ENCODE measurements around the gene GNB1L.
A peak's percentile ranks its signal among the peaks of the same experiment; 100 is the strongest.

GNB1L gene

DNA sequence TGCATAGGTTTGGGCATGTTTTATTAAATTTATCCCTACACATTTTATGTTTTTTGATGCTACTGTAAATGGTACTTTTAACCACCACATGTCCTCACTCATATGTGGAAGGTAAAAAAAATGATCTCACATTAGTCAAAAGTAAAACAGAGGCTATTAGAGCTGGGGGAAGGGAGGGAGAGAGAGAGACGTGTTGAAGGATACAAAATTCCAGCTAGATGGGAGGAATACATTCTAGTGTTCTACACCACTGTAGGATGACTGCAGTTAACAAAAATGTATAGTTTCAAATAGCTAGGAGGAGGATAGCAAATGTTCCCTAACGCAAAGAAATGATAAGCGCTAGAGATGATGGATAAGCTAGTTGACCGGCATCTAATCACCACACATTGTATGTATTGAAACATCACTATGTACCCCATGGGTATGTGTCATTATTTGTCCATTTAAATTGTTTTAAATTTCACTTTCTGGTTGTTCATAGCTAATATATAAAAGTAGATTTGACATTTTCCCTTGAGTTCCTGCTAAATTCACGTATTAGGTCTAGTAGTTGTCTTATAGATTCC lies 9.9 kb upstream of the GNB1L start:
- no peak for DNase-seq (ENCODE audit: low read depth in 2 of 3, low spot score in 1 of 3)

DNA sequence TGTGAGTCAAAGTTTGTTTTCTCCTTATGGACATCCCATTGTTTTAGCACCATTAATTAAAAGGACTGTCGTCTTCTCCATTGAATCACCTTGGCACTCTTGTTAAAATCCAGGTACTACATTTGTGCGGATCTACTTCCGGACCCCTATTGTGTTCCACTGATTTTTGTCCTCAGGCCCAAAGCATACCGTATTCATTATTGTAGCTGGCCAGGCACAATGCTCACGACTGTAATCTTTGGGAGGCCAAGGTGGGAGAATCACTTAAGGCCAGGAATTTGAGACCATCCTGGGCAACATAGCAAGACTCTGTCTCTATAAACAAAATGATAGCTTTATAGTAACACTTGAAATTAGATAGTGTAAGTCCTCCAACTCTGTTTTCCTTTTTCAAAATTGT lies 8.9 kb upstream of the GNB1L start:
- DNase-seq (ENCODE audit: low read depth in 2 of 3, low spot score in 1 of 3), result no peak

DNA sequence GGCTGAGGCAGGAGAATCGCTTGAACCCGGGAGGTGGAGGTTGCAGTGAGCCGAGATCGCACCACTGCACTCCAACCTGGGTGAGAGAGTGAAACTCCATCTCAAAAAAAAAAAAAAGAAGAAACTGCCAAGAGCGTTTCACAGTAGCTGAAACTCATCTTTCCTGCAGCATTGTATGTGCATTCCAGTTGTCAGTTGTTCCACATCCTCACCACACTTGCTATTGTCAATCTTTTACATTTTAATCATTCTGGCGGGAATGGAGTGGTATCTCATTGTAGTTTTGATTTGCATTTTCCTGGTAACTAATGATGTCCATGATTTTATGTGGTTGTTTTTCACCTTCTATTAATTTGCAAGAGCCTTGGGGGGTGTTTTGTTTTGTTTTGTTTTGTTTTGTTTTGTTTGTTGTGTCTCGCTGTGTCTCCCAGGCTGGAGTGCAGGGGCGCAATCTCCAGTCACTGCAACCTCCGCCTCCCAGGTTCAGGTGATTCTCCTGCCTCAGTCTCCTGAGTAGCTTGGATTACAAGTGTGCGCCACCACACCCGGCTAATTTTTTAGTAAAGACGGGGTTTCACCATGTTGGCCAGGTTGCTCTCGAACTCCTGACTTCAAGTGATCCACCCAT lies 8.1 kb upstream of the GNB1L start:
- no peak for DNase-seq (ENCODE audit: low read depth in 2 of 3, low spot score in 1 of 3)

DNA sequence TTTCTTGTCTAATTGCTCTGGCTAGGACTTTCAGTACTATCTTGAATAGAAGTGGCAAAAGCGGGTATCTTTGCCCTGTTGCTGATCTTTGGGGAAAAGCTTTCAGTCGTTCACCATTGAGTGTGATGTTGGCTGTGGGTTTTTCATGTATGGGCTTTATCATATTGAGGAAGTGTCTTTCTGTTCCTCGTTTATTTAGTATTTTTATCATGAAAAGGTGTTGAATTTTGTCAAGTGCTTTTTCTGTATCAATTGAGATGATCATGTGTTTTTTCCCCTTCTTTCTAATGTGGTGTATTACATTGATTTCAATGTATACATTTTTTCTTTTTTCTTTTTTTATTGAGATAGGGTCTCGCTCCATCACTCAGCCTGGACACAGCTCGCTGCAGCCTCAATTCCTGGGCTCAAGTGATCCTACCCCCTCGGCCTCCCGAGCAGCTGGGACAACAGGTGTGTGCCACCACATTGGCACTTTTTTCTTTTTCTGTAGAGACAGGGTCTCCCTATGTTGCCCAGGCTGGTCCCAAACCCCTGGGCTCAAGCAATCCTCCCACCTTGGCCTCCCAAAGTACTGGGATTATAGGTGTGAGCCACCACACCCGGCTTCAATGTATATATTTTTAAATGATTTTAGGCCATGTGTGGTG lies 5.3 kb upstream of the GNB1L start:
- DNase-seq (ENCODE audit: low read depth in 2 of 3, low spot score in 1 of 3), result no peak

DNA sequence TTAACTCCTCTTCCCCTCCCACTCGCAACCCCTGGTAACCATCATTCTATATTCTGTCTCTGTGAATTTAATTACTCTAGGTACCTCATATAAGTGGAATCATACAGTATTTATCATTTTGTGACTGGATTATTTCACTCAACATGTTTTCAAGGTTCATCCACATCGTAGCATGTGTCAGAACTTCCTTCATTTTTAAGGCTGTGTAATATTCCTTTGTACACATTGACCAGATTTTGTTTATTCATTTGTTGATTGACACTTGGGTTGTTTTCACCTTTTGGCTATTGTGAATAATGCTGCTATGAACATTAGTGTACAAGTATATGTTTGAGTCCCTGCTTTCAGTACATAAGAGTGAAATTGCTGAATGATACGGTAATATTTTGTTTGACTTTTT lies 2.7 kb upstream of the GNB1L start:
- DNase-seq (ENCODE audit: low read depth in 2 of 3, low spot score in 1 of 3), result no peak

DNA sequence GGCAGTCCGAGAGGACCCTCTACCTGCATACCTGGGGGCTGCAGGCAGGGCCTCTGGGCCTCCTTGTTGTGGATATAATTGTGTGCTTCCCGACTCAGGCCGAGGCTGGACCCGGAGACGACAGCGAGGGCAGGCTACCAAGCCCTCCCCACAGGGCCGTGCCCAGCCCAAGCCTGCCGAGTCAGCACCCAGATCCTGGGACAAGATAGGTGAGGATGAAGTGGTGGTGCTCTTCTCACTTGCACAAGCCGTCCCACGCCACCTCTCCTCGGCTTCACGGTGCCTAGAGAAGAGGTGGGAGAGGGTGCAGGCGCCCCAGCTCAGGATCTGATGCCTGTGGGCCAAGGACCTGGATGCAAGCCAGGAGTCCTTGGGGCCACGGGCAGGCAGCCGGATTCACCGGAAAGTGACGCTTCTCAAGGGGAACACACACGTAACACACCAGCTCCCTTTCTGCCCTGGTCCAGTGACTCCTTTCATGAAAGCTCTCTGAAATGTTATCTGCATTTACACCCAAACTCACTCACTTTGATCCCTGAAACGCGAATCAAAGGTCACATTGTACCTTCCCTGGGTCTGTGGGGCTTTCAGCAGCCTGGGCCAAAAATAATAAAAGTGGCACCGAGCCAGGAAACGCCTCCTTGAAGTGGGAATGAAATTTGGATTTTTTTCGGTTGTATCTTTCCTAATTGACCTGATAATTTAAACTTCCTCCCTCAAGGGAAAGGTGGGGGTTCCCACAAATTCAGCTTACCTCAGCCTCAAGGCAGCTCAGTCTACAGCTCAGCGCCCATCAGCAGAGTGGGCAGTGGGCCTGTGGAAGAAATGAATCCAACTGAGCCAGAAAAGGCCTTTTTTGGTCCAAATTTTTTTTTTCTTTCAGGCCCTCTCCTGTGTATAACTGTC lies 1.1 kb upstream of the GNB1L start:
- peak; percentile 62 to 69 (median 65) for DNase-seq (ENCODE audit: low read depth in 2 of 3, low spot score in 1 of 3)

DNA sequence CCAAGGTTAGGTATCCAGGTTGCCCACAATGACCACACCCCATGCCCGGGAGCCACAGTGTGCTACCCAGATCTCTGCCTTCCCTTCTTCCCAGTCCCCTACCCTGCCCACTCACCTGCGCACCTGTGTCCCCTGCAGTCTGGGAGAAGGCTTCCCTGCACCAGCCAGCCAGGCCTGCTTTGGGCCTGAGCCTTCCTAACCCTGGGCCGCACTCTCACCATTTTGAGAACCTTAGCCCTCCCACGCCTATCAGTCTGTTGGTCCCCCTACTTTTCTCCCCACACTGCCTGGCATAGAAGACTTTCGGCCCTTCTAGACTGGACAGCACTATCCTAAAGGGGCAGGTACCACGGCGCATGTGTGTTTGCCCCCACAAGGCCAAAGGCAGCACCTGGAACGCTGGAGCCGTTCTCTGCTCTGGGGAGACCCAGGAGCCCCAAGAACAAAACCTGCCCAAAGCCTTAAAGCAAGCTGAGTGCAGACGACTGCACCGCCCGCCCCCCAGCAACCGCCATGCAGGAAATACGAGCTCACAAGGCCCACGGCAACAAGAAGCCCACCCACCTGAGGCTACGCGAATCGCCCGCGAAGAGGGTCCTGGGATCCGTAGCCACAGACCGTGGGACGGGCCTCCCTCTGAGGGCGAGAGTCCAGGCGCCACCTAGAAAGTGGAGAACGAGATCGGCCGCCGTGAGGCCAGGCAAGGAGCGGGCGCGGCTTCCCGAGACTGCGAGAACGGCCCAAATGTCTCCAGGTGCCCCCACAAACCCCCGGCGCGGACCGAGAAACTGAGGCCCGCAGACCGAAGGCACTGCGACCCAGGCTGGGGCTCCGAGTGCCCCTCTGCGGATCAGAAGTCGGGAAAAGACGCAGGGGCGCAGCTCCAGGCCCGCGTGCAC lies 546 bp downstream of the GNB1L start:
- DNase-seq (ENCODE audit: low read depth in 2 of 3, low spot score in 1 of 3), result peak in 1 of 3 donors; percentile 14

DNA sequence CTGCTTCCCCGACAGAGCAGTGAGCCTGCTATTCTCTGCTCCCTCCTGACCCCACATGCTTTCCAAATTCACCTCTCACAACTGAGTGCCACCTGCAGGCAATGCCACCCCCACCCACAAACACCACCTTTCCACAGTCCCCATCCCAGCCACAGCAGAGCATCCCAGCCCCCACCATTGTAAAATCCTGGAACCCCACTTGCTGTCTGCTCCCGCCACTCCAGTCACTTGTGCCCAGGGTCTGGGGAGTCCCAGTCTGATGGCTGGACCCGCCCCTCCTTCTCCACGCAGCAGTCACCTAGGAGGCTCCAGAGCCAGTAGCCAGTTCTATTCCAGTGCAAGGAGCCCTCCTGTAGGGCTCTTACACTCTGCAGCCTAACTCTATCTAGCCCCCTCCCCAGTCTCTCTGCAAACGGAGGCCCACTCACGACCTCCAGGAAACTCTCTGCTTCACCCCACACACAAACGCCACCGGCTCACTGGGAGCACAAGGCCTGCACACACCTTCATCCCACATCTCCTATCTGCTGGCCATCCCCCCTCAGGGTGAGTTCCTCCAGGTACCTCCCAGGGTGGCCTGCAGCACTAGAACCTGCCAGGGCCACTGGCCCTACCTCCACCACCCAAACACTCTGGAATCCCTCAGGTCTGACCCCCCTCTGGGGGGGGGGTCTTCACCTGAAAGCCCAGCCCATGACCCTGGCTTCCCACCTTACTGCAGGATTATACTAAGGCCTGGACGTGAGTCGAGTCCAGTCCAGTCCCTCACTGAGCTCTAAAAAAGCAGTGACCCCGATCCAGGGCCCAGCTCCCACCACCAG lies 1.4 kb downstream of the GNB1L start:
- no peak for DNase-seq (ENCODE audit: low read depth in 2 of 3, low spot score in 1 of 3)

DNA sequence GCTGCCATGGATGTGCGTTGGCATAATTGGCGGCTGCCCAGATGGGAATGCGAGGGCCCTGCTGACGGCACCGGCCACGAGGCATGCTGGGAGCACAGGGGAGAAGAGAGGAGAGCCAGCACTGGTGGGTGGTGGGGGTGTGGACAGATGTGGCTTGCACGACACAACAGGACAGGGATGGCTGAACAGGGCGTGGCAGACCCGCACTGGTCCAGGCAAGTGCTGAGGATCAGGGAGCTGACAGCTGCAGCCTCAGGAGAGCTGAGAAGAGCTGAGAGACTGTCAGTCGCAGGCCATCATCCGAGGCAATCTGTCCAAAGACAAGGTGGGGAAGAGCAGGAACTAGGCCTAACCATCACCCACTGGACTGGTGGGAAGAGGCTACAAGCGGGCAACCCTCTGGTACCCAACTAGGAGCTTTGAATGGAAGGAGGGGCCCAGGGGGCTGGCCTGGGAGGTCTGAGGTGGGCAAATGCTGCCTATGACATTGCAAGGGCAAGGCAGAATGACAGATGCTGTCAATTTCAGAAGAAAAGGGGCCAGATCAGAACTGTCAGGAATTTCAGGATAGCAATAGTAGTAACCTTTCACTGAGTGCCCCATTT lies 2.4 kb downstream of the GNB1L start:
- no peak for DNase-seq (ENCODE audit: low read depth in 2 of 3, low spot score in 1 of 3)

DNA sequence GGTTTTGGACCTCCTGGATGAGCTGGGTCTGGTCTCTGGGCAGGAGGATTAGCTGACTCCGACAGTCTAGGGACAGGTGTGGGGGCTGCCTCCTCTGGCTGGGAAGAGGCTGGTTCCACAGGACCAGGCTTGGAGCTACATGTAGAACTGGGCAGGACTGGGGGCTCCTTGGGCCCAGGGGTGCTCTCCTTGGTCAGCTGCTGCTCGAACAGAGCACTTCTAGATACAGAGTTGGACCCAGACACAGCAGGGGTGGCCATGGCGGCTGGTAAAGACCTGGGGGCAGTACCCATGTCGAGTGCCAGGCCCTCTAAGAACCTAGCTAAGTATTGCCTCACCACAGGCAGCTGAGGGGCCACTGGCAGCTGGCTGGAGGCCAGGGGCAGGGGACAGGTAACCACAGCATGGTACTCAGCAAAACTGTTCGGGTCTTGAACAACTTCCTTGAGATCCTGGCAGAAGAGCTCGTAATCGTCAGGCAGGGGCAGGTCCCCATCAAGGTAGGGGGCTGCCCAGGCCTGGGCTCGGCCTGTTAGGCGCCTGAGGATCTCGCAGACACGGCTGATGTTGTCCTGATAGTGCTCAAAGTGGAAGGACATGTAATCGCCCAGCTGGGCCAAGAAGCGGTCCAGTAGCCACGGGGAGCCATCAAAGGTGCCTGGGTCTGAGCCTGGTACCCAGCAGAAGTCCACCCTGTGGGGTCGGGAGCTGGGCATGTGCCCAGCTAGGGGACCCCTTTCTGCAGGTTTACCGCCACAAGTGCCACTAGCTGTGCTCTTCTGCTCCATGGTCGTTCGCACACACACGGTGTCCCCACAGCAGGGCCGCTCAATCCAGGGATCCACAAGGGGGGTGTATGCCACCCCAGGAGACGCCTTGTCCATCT lies 3.1 kb downstream of the GNB1L start:
- no peak for DNase-seq (ENCODE audit: low read depth in 2 of 3, low spot score in 1 of 3)

DNA sequence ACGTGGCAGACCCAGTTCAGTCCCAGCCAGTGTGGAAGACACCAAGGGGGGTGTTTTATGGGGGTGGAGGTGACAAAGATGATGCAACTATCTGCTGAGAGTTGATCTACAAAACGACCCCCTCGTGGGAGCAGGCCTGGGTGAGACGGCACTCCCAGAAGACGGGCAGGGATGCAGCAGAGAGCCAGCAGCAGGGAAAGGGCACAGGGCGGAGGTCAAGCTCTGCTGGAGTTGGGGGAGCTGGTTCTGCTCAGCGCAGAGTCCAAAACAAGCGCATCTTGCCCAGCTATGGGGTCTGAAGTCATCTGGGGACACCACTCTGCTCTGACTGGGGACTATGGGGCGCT lies 3.9 kb downstream of the GNB1L start:
- DNase-seq (ENCODE audit: low read depth in 2 of 3, low spot score in 1 of 3), result no peak

DNA sequence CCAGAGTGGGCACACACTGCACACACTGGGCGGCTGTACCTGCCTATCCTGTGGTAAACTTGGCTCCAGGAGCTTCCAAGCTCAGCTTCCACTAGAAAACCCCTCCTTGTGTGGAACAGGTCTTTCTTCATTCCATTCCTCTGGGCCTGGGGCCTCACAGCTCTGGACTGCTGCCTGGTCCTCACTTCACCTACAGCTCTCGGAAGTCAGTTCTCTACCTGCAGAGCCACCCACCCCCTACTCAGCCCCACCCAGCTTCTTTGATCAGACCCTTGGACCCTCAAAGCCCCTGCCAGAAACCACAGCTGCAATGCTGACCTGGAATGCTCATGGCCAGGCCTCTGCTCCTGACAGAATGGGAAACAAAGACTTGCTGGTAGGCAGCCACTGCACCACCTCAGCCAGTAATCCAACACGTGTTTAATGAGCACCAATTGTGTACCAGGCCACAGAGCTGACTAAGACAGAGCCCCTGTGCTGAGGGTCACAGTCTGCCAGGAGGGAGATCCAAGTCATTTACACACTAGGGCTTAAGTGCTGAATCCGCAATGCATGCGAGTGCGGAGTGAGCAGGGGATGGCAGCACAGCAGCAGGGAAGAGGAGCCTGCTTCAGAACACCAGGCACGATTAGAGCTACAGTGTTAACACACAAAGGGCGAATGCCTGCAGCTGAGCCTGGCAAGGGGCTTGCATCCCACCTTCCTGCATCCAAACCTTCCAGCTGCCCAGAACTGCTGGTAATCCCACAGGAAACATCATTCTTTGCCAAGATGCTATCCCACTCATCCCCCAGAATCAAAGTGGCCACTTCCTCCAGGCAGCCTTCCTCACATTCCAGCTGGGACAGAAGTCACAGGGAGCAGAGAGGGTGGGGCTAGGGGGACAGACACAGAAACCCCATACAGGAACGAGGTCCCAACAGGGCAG lies 4.6 kb downstream of the GNB1L start:
- no peak for DNase-seq (ENCODE audit: low read depth in 2 of 3, low spot score in 1 of 3)

DNA sequence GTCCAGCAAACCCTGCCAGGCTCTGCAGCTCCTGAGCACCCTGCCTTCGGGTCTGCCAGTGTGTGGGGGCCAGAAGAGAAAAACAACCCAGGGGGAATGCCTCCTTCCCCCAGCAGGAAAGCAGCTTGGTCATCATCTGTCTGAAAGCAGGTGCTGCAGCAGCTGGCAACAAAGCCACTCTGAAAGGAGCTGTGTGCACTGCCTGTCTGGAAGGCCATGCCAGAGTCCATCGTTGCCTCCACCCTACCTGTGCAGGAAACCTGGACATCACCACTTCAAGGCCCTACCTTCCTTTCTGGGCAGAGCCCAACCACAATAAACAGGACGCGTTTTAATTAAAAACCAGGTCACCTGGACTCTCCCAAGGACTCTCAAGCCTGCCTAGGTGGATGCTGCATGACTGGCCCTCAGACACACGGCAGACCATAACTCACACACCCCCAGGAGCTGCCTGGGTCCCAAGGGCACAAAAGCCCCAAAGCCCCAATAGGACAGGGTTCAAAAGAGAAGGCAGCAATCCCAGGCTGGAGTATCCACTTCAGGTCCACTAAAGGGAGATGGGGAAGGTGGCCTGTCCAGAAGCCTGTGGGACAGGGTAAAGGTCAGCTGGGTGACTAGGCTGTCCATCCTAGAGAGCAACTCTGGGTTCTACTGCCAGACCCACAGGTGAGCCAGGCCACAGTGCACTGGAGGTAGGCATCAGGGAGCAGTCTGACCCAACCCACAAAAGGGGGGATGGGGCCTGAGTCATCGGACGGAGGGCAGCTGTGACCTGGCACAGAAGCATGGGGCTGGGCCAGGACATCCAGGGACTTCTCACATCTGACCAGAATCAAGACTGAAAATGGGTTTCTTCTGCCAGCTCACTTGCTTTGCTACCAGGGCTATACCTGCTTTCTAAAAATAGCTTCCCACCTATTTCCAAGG lies 6.1 kb downstream of the GNB1L start:
- DNase-seq (ENCODE audit: low read depth in 2 of 3, low spot score in 1 of 3), result no peak

DNA sequence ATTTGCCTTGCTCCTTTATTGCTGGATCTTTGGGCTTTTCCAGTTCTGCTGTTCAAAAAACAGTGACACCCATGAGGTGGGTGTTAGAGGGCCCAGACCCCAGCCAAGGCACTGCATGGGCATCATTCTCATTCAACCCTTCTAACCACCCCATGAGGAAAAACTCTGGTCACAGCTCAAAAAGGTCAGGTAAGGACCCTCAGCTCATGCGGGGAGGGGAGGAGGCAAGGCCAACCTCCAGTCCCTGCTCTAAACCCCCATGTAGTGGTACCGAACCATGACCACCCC lies 7.4 kb downstream of the GNB1L start:
- no peak for DNase-seq (ENCODE audit: low read depth in 2 of 3, low spot score in 1 of 3)

DNA sequence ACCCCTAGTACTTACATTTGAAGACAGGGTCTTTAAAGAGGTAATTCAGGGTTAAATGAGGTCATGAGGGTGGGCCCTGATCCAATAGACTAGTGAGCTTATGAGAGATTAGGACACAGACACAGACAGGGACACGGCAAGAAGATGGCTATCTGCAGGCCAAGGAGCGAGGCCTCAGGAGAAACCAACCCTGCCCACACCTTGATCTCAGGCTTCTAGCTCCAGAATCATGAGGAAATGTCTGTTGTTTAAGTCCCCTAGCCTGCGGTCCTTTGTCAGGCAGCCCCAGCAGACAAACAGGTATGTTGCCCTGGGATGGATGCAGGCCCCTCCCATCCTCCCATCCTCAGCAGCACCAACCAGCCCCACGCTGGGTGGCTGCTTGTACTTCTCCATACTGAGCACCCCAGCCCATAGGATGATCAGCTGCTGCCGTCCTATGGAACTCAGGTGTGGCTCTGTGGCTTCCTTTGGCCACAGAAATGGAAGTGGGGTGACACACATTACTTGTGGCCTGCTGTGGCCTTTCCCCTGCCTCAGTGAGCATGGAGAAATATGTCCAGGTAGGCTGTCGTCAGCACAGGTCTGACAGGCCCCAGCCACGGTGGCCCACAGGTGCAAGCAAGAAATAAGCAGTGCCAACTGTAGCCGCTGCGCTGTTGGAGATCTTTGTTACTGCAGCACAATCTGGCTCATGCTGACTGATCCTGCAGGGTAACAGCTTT lies 7.9 kb downstream of the GNB1L start:
- DNase-seq (ENCODE audit: low read depth in 2 of 3, low spot score in 1 of 3), result no peak

DNA sequence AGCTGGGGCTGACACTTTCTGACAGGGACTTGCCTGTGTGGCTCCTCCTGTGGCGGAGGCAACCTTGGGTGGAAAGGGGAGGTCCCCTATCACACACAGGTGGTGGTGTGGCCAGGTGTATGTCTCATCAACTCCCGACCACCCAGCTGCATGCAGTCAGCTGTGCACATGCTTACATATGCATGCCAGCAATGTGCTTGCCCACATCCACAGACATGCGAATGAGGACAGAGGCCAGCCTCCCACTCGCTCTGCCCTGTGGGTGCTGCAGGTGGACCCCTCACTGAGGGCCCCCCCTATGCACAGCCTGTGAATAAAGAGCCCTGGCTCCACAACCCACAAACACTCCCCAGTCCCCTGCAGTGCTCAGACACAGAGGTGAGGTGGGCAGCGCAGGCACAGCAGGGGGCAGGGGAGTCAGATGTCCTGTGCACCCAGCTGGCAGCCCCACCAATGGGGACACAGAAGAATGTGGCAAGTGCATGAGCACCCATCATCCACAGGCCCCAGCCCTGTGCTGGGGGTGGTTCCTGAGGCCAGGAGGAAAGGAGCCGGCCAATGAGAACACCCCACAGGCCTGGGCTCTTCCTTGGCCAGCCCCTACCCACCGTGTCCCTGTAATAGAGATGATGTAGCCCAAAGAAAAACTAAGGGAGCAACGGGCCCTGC lies 9.5 kb downstream of the GNB1L start:
- no peak for DNase-seq (ENCODE audit: low read depth in 2 of 3, low spot score in 1 of 3)
